ENCODE data around the gene RFC3.

GRCh38 chr13:33773790-33774462 lies 44.0 kb upstream of the RFC3 start:
- TF ChIP-seq POLR2A (IDR thresholded peaks at IDR 0.05) (no peak), CTCF (IDR thresholded peaks at IDR 0.05) (no peak), POLR2AphosphoS5 (IDR thresholded peaks at IDR 0.05) (no peak)
